GM12874 (cell line): ENCODE measurements around the gene CAPZA3.

Source experiments
- CTCF ChIP-seq: IDR thresholded peaks from 2 replicates; pipeline ENCODE4 v1.5.1; 2011; ENCODE audit warnings: low read depth, mild to moderate bottlenecking, control low read depth, low read length, moderate library complexity; ENCODE audit not compliant: insufficient read depth

Gene CAPZA3

DNA sequence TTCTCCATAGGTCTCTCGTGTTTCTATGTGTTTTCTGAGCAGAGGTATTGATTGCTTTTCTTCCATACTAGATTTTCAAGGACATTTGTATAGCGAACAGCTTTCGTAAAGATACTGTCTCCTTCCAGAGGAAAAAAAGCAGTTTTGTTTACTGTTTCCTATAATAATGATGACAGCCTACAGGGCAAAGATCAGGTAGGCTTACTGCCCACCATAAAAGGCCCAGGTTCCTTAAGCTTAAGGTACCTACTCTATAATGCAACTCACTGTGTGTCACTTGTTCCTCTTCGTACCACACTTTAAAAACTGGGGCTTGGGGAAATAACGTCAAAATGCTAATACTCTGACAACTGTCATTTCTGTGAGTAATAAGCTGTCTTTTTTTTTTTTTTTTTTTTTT is 6.8 kb upstream of the CAPZA3 start:
- no peak for TF ChIP-seq CTCF

DNA sequence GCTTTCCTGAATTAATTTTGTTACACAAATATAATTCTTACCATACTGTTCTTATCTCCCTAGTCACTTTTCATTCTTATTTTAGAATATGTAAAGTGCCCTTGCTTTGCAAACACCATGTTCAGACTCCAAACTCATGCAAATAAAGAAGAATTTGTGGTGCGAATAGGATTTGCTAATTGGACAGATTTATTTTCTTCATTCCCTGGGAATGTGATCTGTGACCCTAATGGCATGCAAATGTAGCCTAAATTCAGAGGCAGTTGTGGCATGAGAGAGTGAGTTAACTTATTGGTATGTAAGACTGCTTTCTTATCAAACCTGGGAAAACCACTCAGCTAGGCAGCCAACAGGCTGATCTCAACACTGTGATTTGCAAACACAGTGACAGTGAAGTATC is 10.0 kb downstream of the CAPZA3 start:
- no peak for TF ChIP-seq CTCF

- TF ChIP-seq CTCF, result no peak
These were observed 11.6 kb downstream of the CAPZA3 start for GRCh38 chr12:18749386-18749957.

DNA sequence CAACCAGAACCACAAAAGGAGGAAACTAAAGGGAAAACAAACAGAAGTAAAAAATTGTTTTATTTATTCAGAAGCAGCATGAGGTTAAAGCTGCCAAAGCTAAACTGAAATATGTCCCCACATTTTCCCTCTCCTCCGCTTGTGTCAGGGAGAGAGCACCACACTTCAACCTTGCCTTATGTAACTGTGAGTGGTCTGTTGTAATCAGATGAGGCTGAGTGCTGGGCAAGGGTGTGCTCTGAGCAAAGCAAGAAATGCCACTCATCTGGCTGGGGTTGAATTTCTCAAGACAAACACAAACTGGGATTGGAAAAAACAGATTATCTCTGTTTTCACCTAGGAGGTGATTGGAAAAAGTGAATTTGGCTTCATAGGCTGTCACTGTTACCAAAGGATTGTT is 12.2 kb downstream of the CAPZA3 start:
- no peak for TF ChIP-seq CTCF

DNA sequence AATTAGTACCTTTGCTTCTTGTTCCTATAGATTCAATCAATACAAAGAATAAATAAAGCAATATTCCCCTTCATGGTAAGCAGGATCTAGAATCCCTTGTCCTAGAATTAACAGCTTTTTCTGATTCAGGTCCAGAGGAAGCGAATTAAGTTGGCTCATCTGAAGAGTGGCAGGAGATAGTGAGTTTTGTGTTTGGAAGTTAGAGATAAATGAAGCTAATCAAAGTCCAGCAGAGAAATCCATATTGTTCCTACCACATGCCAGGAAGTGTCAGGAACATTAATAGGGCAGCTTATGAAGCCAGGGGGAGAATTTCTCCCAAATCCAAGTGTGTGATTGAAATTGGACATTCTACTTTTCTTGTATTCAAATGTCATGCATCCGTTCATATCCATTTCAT is 13.9 kb downstream of the CAPZA3 start:
- TF ChIP-seq CTCF, result no peak

- TF ChIP-seq CTCF, result no peak
These were observed 14.5 kb downstream of the CAPZA3 start for GRCh38 chr12:18752280-18752920.

DNA sequence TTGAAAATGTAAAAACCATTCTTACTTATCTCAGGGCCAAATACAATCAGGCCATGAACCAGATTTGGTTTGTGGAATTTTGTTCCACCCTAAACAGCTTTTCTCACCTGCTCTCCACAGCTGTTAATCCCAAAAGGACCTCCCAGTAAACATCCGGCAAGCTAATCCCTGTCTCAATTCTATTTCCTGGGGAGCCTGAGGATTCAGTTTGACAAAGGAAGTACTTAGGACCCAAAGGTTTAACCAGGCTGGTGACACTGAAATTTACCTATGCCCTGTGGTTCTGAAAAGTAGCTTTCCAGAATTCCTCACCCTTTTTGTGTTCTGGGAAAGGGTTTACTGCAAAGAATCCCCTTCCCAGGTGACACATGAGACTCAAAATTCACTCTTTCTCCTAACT is 15.0 kb downstream of the CAPZA3 start:
- TF ChIP-seq CTCF, result no peak
